Activated naive CD4-positive, alpha-beta T cell treated with anti-CD3 and anti-CD28 coated beads, Interleukin-2, amount 10 ng/mL, durations not matched to agents 7 days and 5 days (primary cell): Measurements from ENCODE around the gene TRIM56.
"Not testable (repeated sequence)": the region's sequence is repeated elsewhere in the genome, so short reads cannot be mapped to it uniquely, and the experiment has no call there.

Experiments used
- CTCF ChIA-PET: fragments of 350-600 bp; sonication (Branson Sonifier 250); formaldehyde crosslinking; loops from one replicate; lab custom pipeline; 2021; ENCODE audit warnings: antibody characterized with exemption; lab: Charles Lee
- DNase-seq: peaks from one replicate; pipeline ENCODE4 v3.0.0-alpha.2; 2020
- H3K27ac Mint-ChIP-seq: one replicate; pipeline ENCODE4 v1.8.0; 2021; ENCODE audit warnings: mild to moderate bottlenecking, moderate library complexity, mixed read lengths
- H3K27me3 Mint-ChIP-seq: one replicate; pipeline ENCODE4 v1.8.0; 2021; ENCODE audit warnings: mild to moderate bottlenecking, mixed read lengths
- H3K36me3 Mint-ChIP-seq: one replicate; pipeline ENCODE4 v1.8.0; 2021; ENCODE audit warnings: mixed read lengths
- H3K4me1 Mint-ChIP-seq: one replicate; pipeline ENCODE4 v1.8.0; 2021; ENCODE audit warnings: mixed read lengths
- H3K4me3 Mint-ChIP-seq: one replicate; pipeline ENCODE4 v1.8.0; 2021; ENCODE audit warnings: mild to moderate bottlenecking, moderate library complexity, mixed read lengths
- H3K9me3 Mint-ChIP-seq: one replicate; pipeline ENCODE4 v1.8.0; 2021; ENCODE audit warnings: mixed read lengths

Gene TRIM56

GRCh38 chr7:101096957-101097347 is 11.7 kb downstream of the TRIM56 start:
- Mint-ChIP-seq H3K4me1 (peaks cover 2% of the 10 kb centered on the region), H3K27ac (no peak overlapping the region), H3K9me3 (no peaks in the 10 kb centered on the region), H3K36me3 (peaks cover 7% of the 10 kb centered on the region), H3K4me3 (no peak overlapping the region), H3K27me3 (peaks cover 36% of the 10 kb centered on the region)
- no peak for DNase-seq
- CTCF ChIA-PET = interaction anchor here (1.1 to 1.5 kb wide), 3 partner anchors 20 to 59 kb away, joined by 3 to 5 read pairs (median 4); no protein-coding TSS in a partner anchor

- peaks cover 2% of the 10 kb centered on the region for H3K4me1 Mint-ChIP-seq
- no peaks in the 10 kb centered on the region for H3K9me3 Mint-ChIP-seq
- CTCF ChIA-PET = interaction anchor here (1.4 kb wide), 1 partner anchor 41 kb away, joined by 5 read pairs; no protein-coding TSS in a partner anchor
- no peak for DNase-seq
- H3K27ac Mint-ChIP-seq = no peak overlapping the region
- no peak overlapping the region for H3K4me3 Mint-ChIP-seq
- H3K27me3 Mint-ChIP-seq = peaks cover 38% of the 10 kb centered on the region
- H3K36me3 Mint-ChIP-seq = peaks cover 7% of the 10 kb centered on the region
Observed at GRCh38 chr7:101097561-101097960, 12.3 kb downstream of the TRIM56 start.

- Mint-ChIP-seq H3K36me3 (no peaks in the 10 kb centered on the region), H3K4me1 (no peaks in the 10 kb centered on the region), H3K4me3 (no peak overlapping the region), H3K9me3 (no peaks in the 10 kb centered on the region), H3K27me3 (peaks cover 64% of the 10 kb centered on the region), H3K27ac (no peak overlapping the region)
- DNase-seq = peak; percentile 38
- CTCF ChIA-PET = interaction anchor here (0.7 kb wide), 1 partner anchor 22 kb away, joined by 3 read pairs; no protein-coding TSS in a partner anchor
Observed at GRCh38 chr7:101099969-101100781, 14.9 kb downstream of the TRIM56 start.

- Mint-ChIP-seq H3K4me3 (no peak overlapping the region), H3K4me1 (no peaks in the 10 kb centered on the region), H3K27ac (no peak overlapping the region), H3K27me3 (peaks cover 66% of the 10 kb centered on the region), H3K9me3 (no peaks in the 10 kb centered on the region), H3K36me3 (no peaks in the 10 kb centered on the region)
- DNase-seq = no peak
- CTCF ChIA-PET = interaction anchor here (1.2 kb wide), 1 partner anchor 43 kb away, joined by 3 read pairs; no protein-coding TSS in a partner anchor
Observed at GRCh38 chr7:101100858-101101847, 15.9 kb downstream of the TRIM56 start.

GRCh38 chr7:101102026-101102425 is 16.7 kb downstream of the TRIM56 start:
- peaks cover 75% of the 10 kb centered on the region for H3K27me3 Mint-ChIP-seq
- H3K4me3 Mint-ChIP-seq = no peak overlapping the region
- DNase-seq = no peak
- H3K27ac Mint-ChIP-seq = no peak overlapping the region
- H3K36me3 Mint-ChIP-seq = no peaks in the 10 kb centered on the region
- no peaks in the 10 kb centered on the region for H3K4me1 Mint-ChIP-seq
- CTCF ChIA-PET = interaction anchor here (1.2 kb wide), 1 partner anchor 42 kb away, joined by 3 read pairs; no protein-coding TSS in a partner anchor
- no peaks in the 10 kb centered on the region for H3K9me3 Mint-ChIP-seq

- peak overlapping the region; percentile 62 for H3K27ac Mint-ChIP-seq
- not testable (repeated sequence) for DNase-seq, H3K4me1 Mint-ChIP-seq, H3K4me3 Mint-ChIP-seq, H3K36me3 Mint-ChIP-seq, H3K9me3 Mint-ChIP-seq
- CTCF ChIA-PET = interaction anchor here (2.1 kb wide), 1 partner anchor 9 kb away, joined by 8 read pairs; no protein-coding TSS in a partner anchor
- H3K27me3 Mint-ChIP-seq = peaks cover 82% of the 10 kb centered on the region
Observed at GRCh38 chr7:101103701-101104100, 18.4 kb downstream of the TRIM56 start.

- CTCF ChIA-PET = interaction anchor here (0.8 to 2.1 kb wide), 3 partner anchors 10 to 40 kb away, joined by 3 to 8 read pairs (median 5); no protein-coding TSS in a partner anchor
- no peak overlapping the region for H3K27ac Mint-ChIP-seq
- no peaks in the 10 kb centered on the region for H3K36me3 Mint-ChIP-seq
- H3K27me3 Mint-ChIP-seq = peaks cover 83% of the 10 kb centered on the region
- DNase-seq = no peak
- H3K4me1 Mint-ChIP-seq = no peaks in the 10 kb centered on the region
- no peaks in the 10 kb centered on the region for H3K9me3 Mint-ChIP-seq
- no peak overlapping the region for H3K4me3 Mint-ChIP-seq
Observed at GRCh38 chr7:101104193-101104713, 19.0 kb downstream of the TRIM56 start.

- no peak overlapping the region for H3K4me3 Mint-ChIP-seq
- H3K36me3 Mint-ChIP-seq = no peaks in the 10 kb centered on the region
- CTCF ChIA-PET = interaction anchor here (0.8 to 2.1 kb wide), 4 partner anchors 10 to 175 kb away, joined by 3 to 8 read pairs (median 4); no protein-coding TSS in a partner anchor
- no peaks in the 10 kb centered on the region for H3K4me1 Mint-ChIP-seq
- H3K27ac Mint-ChIP-seq = no peak overlapping the region
- H3K27me3 Mint-ChIP-seq = peaks cover 83% of the 10 kb centered on the region
- DNase-seq = no peak
- H3K9me3 Mint-ChIP-seq = no peaks in the 10 kb centered on the region
Observed at GRCh38 chr7:101104799-101105198, 19.5 kb downstream of the TRIM56 start.

- not testable (repeated sequence) for H3K27ac Mint-ChIP-seq, DNase-seq, H3K4me3 Mint-ChIP-seq, H3K9me3 Mint-ChIP-seq, H3K4me1 Mint-ChIP-seq, H3K36me3 Mint-ChIP-seq
- CTCF ChIA-PET = interaction anchor here (0.9 to 2.1 kb wide), 3 partner anchors 11 to 174 kb away, joined by 3 to 8 read pairs (median 3); no protein-coding TSS in a partner anchor
- peaks cover 80% of the 10 kb centered on the region for H3K27me3 Mint-ChIP-seq
Observed at GRCh38 chr7:101105248-101105647, 20.0 kb downstream of the TRIM56 start.

- CTCF ChIA-PET = interaction anchor here (1.0 kb wide), 1 partner anchor 11 kb away, joined by 3 read pairs; no protein-coding TSS in a partner anchor
- H3K9me3 Mint-ChIP-seq = no peaks in the 10 kb centered on the region
- H3K27ac Mint-ChIP-seq = no peak overlapping the region
- H3K4me1 Mint-ChIP-seq = no peaks in the 10 kb centered on the region
- no peak overlapping the region for H3K4me3 Mint-ChIP-seq
- no peaks in the 10 kb centered on the region for H3K36me3 Mint-ChIP-seq
- DNase-seq = no peak
- H3K27me3 Mint-ChIP-seq = peaks cover 69% of the 10 kb centered on the region
Observed at GRCh38 chr7:101106386-101106785, 21.1 kb downstream of the TRIM56 start.

- Mint-ChIP-seq H3K9me3 (no peaks in the 10 kb centered on the region), H3K36me3 (no peaks in the 10 kb centered on the region), H3K27ac (no peak overlapping the region), H3K4me3 (no peak overlapping the region), H3K27me3 (peaks cover 71% of the 10 kb centered on the region), H3K4me1 (no peaks in the 10 kb centered on the region)
- CTCF ChIA-PET = interaction anchor here (0.6 to 2.0 kb wide), 2 partner anchors 35 to 752 kb away, joined by 3 to 8 read pairs; no protein-coding TSS in a partner anchor
- DNase-seq = no peak
Observed at GRCh38 chr7:101108330-101108857, 23.1 kb downstream of the TRIM56 start.

- Mint-ChIP-seq H3K4me3 (no peak overlapping the region), H3K27ac (no peak overlapping the region), H3K9me3 (no peaks in the 10 kb centered on the region), H3K4me1 (no peaks in the 10 kb centered on the region), H3K27me3 (peaks cover 66% of the 10 kb centered on the region), H3K36me3 (no peaks in the 10 kb centered on the region)
- no peak for DNase-seq
- CTCF ChIA-PET = interaction anchor here (0.6 to 2.0 kb wide), 2 partner anchors 35 to 752 kb away, joined by 3 to 8 read pairs; no protein-coding TSS in a partner anchor
Observed at GRCh38 chr7:101108961-101109360, 23.7 kb downstream of the TRIM56 start.

GRCh38 chr7:101109368-101109767 is 24.1 kb downstream of the TRIM56 start:
- Mint-ChIP-seq H3K27ac (no peak overlapping the region), H3K27me3 (peaks cover 62% of the 10 kb centered on the region), H3K9me3 (no peaks in the 10 kb centered on the region), H3K36me3 (no peaks in the 10 kb centered on the region), H3K4me1 (no peaks in the 10 kb centered on the region), H3K4me3 (no peak overlapping the region)
- no peak for DNase-seq
- CTCF ChIA-PET = interaction anchor here (2.0 kb wide), 1 partner anchor 34 kb away, joined by 8 read pairs; no protein-coding TSS in a partner anchor
